IPS-20b (cell line): ENCODE results near the gene CCDC190.
"Not testable (repeated sequence)": the region's sequence is repeated elsewhere in the genome, so short reads cannot be mapped to it uniquely, and the experiment has no call there.

ENCODE experiments used
- H3K27ac ChIP-seq: one replicate; pipeline ENCODE4 v1.5.1; 2013; ENCODE audit warnings: low read length
- H3K27me3 ChIP-seq: 2 replicates; pipeline ENCODE4 v1.6.1; 2013; ENCODE audit warnings: mild to moderate bottlenecking, low read length, inconsistent platforms; ENCODE audit not compliant: insufficient read depth
- H3K36me3 ChIP-seq: 2 replicates; pipeline ENCODE4 v1.6.1; 2013; ENCODE audit warnings: low read depth, mild to moderate bottlenecking, inconsistent platforms, low read length, moderate library complexity; ENCODE audit not compliant: insufficient read depth
- H3K4me1 ChIP-seq: 2 replicates; pipeline ENCODE4 v1.6.1; 2013; ENCODE audit warnings: mild to moderate bottlenecking, control low read depth, inconsistent platforms, low read length, moderate library complexity; ENCODE audit not compliant: insufficient read depth
- H3K4me3 ChIP-seq: 2 replicates; pipeline ENCODE4 v1.5.1; 2013; ENCODE audit warnings: mild to moderate bottlenecking, low read length, inconsistent platforms
- H3K9ac ChIP-seq: 2 replicates; pipeline ENCODE4 v1.6.1; 2013; ENCODE audit warnings: low read depth, mild to moderate bottlenecking, inconsistent platforms, low read length, moderate library complexity
- H3K9me3 ChIP-seq: 2 replicates; pipeline ENCODE4 v1.6.1; 2013; ENCODE audit warnings: mild to moderate bottlenecking, low read depth, low read length, inconsistent platforms; ENCODE audit not compliant: insufficient read depth

CCDC190 gene

GRCh38 chr1:162876751-162877150 lies 15.8 kb upstream of the CCDC190 start:
- peaks cover 4% of the 10 kb centered on the region; the same call in 1 of the 2 replicates for H3K4me1 ChIP-seq
- H3K9ac ChIP-seq = no peak overlapping the region
- H3K36me3 ChIP-seq = no peaks in the 10 kb centered on the region
- H3K27ac ChIP-seq = no peak overlapping the region
- no peaks in the 10 kb centered on the region for H3K27me3 ChIP-seq
- peaks cover 3% of the 10 kb centered on the region; the same call in 1 of the 2 replicates for H3K9me3 ChIP-seq
- H3K4me3 ChIP-seq = no peak overlapping the region

DNA sequence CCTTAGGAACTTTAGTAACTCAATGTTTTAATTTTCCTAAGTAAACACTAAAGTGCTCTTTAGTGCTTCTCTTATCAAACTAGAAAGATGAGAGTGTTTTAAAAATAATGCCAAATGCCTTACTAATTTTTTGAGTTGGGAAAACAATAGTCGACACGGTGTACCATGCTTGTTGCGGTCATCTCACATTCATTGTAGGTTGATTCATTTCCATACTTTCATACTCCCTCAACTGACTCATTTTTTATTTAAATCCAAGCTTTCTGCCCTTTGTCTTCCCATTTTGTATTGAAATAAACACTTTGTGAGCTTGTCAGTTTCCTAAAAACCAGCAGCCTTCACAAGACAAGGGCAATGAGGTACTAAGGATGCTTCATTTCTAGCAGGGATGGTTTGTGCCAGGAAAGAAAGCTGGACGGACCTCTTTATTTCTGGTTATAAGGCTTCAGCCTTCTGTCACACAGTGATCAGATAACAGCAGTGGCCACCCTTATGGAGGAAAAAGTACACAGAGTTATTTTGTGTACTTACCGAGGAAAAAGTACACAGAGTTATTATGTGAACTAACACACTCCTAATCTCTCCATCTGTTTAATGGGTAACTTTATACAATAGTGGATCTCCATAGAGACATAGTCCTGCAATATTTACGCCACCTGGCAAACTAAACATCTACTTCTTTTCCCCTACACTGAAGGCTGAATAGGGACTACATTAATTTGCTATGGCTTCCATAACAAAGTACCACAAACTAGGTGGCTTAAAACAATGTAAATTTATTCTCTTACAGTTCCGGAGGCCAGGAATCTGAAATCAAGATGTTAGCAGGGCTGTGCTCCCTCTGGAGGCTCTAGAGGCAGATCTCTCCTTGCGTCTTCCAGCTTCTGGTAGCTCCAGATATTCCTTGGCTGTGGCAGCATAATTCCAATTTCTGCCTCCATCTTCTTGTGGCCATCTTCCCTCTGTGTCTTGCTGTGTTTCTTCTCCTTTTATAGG lies 13.0 kb upstream of the CCDC190 start:
- Histone ChIP-seq H3K27me3 (no peaks in the 10 kb centered on the region), H3K27ac (no peak overlapping the region), H3K4me1 (peaks cover 4% of the 10 kb centered on the region; the same call in 1 of the 2 replicates), H3K4me3 (no peak overlapping the region), H3K36me3 (no peaks in the 10 kb centered on the region), H3K9me3 (peaks cover 3% of the 10 kb centered on the region; the same call in 1 of the 2 replicates), H3K9ac (no peak overlapping the region)

DNA sequence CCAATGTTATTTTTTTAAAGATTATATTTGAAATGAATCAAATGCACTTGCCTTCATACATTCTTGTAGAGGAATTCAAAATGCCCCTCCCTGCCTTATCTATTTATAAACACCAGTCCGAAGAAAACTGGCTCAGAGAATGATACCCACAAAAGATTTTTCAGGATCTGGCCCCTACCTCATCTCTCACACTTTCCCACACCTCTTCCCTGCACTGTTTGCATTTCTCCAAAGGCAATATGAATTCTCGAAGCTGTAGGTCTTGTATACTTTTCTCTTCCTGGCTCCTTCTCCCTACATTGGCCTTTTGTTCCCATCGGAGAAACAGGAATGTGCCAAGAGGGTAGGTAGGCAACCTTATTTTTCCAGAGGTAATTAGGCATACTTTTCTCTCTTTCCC lies 12.0 kb upstream of the CCDC190 start:
- H3K27ac ChIP-seq = no peak overlapping the region

DNA sequence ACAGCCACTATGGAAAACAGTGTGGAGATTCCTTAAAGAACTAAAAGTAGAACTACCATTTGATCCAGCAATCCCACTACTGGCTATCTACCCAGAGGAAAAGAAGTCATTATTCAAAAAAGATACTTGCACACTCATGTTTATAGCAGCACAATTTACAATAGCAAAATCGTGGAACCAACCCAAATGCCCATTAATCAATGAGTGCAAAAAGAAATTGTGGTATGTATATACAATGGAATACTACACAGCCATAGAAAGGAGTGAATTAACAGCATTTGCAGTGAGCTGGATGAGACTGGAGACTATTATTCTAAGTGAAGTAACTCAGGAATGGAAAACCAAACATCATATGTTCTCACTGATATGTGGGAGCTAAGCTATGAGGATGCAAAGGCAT lies 10.4 kb upstream of the CCDC190 start:
- not testable (repeated sequence) for H3K9me3 ChIP-seq, H3K27ac ChIP-seq, H3K4me1 ChIP-seq, H3K9ac ChIP-seq, H3K36me3 ChIP-seq, H3K4me3 ChIP-seq, H3K27me3 ChIP-seq

More for the DNA sequence above, 12.0 kb upstream of the CCDC190 start:
- no peaks in the 10 kb centered on the region for H3K27me3 ChIP-seq
- no peak overlapping the region for H3K4me3 ChIP-seq
- H3K36me3 ChIP-seq = no peaks in the 10 kb centered on the region
- H3K9me3 ChIP-seq = peaks cover 3% of the 10 kb centered on the region; the same call in 1 of the 2 replicates
- no peak overlapping the region for H3K9ac ChIP-seq
- peaks cover 4% of the 10 kb centered on the region; the same call in 1 of the 2 replicates for H3K4me1 ChIP-seq

DNA sequence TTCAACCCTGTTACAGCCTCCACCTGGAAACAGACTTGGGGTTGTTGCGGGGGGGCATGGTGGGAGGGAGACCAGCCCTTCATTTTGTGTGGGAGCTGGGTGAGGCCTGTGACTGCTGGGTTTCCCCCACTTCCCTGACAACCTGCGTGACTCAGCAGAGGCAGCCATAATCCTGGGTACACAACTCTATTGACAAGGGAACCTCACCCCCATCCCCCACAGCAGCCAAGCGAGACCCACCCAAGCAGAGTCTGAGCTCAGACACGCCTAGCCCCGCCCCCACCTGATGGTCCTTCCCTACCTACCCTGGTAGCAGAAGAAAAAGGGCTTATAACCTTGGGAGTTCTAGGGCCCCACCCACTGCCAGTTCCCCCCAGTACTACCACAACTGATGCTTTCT lies 8.0 kb upstream of the CCDC190 start:
- Histone ChIP-seq H3K27me3 (no peaks in the 10 kb centered on the region), H3K27ac (no peak overlapping the region), H3K36me3 (no peaks in the 10 kb centered on the region), H3K9ac (no peak overlapping the region), H3K9me3 (peaks cover 3% of the 10 kb centered on the region; the same call in 1 of the 2 replicates), H3K4me3 (no peak overlapping the region), H3K4me1 (no peaks in the 10 kb centered on the region)

DNA sequence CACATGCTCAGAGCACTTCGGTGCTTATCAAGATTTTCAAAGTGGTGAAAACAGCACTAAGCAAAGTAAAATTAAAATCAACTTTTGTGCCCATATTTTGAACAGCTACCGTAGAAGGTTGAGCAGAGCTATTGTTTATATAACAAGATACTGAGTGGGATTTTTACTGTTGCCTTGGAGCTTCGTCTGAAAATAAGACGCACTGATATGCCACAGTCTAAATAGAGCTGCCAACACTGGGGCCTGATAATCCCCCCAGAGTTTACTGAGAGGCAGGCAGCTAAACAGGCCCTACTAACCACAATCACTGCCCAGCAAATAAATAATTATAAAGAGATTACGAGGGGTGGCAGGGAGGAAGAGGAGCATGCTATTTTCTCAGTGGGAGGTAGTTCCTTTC lies 650 bp upstream of the CCDC190 start:
- Histone ChIP-seq H3K9ac (no peak overlapping the region), H3K27me3 (no peaks in the 10 kb centered on the region), H3K36me3 (no peaks in the 10 kb centered on the region), H3K4me1 (no peaks in the 10 kb centered on the region), H3K4me3 (no peak overlapping the region), H3K9me3 (no peaks in the 10 kb centered on the region), H3K27ac (no peak overlapping the region)

- H3K9me3 ChIP-seq = no peaks in the 10 kb centered on the region
- H3K27ac ChIP-seq = no peak overlapping the region
- H3K4me3 ChIP-seq = no peak overlapping the region
- no peaks in the 10 kb centered on the region for H3K4me1 ChIP-seq
- no peak overlapping the region for H3K9ac ChIP-seq
- H3K27me3 ChIP-seq = no peaks in the 10 kb centered on the region
- H3K36me3 ChIP-seq = no peaks in the 10 kb centered on the region
Observed at GRCh38 chr1:162859191-162859590, 1.8 kb downstream of the CCDC190 start.

DNA sequence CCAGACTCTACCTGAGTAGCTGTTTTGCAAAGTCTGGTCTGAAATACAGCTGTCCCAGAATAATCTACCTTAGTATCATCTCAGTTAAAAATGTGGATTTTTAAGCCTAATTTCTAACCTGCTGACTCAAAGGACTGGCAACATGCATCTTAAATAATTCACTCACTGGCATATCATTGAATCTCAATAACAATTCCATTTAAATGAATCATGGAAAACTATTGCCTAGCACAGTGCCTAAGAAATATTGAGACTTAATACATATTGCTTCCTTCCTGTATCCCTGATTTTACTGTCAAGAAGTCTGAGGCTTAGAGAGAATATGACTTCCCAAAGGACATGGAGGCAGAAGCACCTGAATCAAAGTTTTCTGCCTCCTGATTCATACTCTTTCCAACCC lies 3.1 kb downstream of the CCDC190 start:
- Histone ChIP-seq H3K9me3 (no peaks in the 10 kb centered on the region), H3K9ac (no peak overlapping the region), H3K4me3 (no peak overlapping the region), H3K36me3 (no peaks in the 10 kb centered on the region), H3K4me1 (no peaks in the 10 kb centered on the region), H3K27ac (no peak overlapping the region), H3K27me3 (no peaks in the 10 kb centered on the region)

- Histone ChIP-seq H3K27ac (no peak overlapping the region), H3K9ac (no peak overlapping the region), H3K4me3 (no peak overlapping the region)
Observed at GRCh38 chr1:162856260-162856659, 4.7 kb downstream of the CCDC190 start.

DNA sequence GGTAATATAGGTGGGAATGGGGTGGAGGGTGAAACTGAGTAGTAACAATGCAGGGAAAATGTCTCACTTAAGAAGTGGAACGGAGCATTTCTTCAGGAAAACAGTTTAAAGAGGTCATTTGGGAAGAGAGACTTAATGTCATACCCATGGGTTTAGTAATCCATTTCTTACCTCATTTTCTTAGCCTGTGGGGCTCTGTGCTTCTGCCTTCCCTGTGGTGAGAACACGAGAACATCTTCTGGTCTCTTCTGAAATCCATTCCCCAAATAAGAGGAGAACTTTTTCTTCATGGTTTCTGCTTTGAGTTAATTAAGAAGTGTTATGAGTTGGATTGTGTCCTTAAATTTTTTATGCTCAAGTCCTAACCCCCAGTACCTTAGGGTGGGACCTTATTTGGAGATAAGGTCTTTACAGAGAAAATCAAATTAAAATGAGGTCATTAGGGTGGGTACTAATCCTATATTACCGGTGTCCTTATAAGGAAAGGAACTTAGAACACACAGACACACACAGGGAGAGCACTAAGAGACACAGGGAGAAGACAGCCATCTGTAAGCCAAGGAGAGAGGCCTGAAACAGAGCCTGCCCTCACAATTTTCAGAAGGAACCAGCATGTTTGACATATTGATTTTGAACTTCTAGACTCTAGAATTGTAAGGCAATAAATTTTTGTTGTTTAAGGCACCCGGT lies 5.4 kb downstream of the CCDC190 start:
- Histone ChIP-seq H3K9me3 (no peaks in the 10 kb centered on the region), H3K36me3 (no peaks in the 10 kb centered on the region), H3K27me3 (no peaks in the 10 kb centered on the region), H3K27ac (no peak overlapping the region), H3K9ac (no peak overlapping the region), H3K4me1 (no peaks in the 10 kb centered on the region), H3K4me3 (no peak overlapping the region)

More at GRCh38 chr1:162856260-162856659, 4.7 kb downstream of the CCDC190 start:
- Histone ChIP-seq H3K27me3 (no peaks in the 10 kb centered on the region), H3K36me3 (no peaks in the 10 kb centered on the region), H3K9me3 (no peaks in the 10 kb centered on the region), H3K4me1 (no peaks in the 10 kb centered on the region)

GRCh38 chr1:162854245-162854882 lies 6.6 kb downstream of the CCDC190 start:
- Histone ChIP-seq H3K9ac (no peak overlapping the region), H3K27me3 (no peaks in the 10 kb centered on the region), H3K4me1 (no peaks in the 10 kb centered on the region), H3K36me3 (no peaks in the 10 kb centered on the region), H3K9me3 (no peaks in the 10 kb centered on the region), H3K4me3 (no peak overlapping the region), H3K27ac (no peak overlapping the region)
